Endodermal cell (in vitro differentiated cells): ENCODE data around the gene C1orf35. TPM values are rescaled to one million over a fixed set of nuclear protein-coding genes. Genes with fewer than 3 reads are reported as not detected.

Source experiments
- DNase-seq: peaks from one replicate; pipeline ENCODE4 v3.0.0-alpha.2; 2017
- H3K27ac ChIP-seq: 2 replicates; pipeline ENCODE4 v1.5.1; 2013; ENCODE audit warnings: mild to moderate bottlenecking, low read depth, low read length, moderate library complexity
- H3K27me3 ChIP-seq: 2 replicates; pipeline ENCODE4 v1.6.1; 2013; ENCODE audit warnings: mild to moderate bottlenecking, low read length, moderate library complexity; ENCODE audit not compliant: insufficient read depth, control insufficient read depth, poor library complexity, severe bottlenecking
- H3K36me3 ChIP-seq: 2 replicates; pipeline ENCODE4 v1.7.0; 2013; ENCODE audit warnings: mild to moderate bottlenecking, low read length, moderate library complexity; ENCODE audit not compliant: control insufficient read depth, insufficient read depth
- H3K4me1 ChIP-seq: one replicate; pipeline ENCODE4 v1.7.0; 2013; ENCODE audit warnings: low read length; ENCODE audit not compliant: control insufficient read depth, insufficient read depth
- H3K4me3 ChIP-seq: 2 replicates; pipeline ENCODE4 v1.5.1; 2013; ENCODE audit warnings: mild to moderate bottlenecking, low read length, moderate library complexity
- H3K9ac ChIP-seq: 2 replicates; pipeline ENCODE4 v1.6.1; 2013; ENCODE audit warnings: mild to moderate bottlenecking, low read length, moderate library complexity; ENCODE audit not compliant: poor library complexity, severe bottlenecking; ENCODE audit errors: extremely low read depth
- H3K9me3 ChIP-seq: 2 replicates; pipeline ENCODE4 v1.6.1; 2013; ENCODE audit warnings: mild to moderate bottlenecking, low read length, moderate library complexity; ENCODE audit not compliant: control insufficient read depth
- H3K27ac Mint-ChIP-seq: 2 replicates; pipeline ENCODE4 v1.8.0; 2020; ENCODE audit warnings: mixed read lengths
- H3K27me3 Mint-ChIP-seq: 2 replicates; pipeline ENCODE4 v1.8.0; 2021; ENCODE audit warnings: mild to moderate bottlenecking, mixed read lengths; ENCODE audit not compliant: insufficient read depth
- H3K36me3 Mint-ChIP-seq: 2 replicates; pipeline ENCODE4 v1.8.0; 2020; ENCODE audit warnings: low read depth, mixed read lengths
- H3K4me1 Mint-ChIP-seq: 2 replicates; pipeline ENCODE4 v1.8.0; 2020; ENCODE audit warnings: mixed read lengths
- H3K4me3 Mint-ChIP-seq: 2 replicates; pipeline ENCODE4 v1.8.0; 2020; ENCODE audit warnings: mild to moderate bottlenecking, moderate library complexity, mixed read lengths
- H3K9me3 Mint-ChIP-seq: 2 replicates; pipeline ENCODE4 v1.8.0; 2020; ENCODE audit warnings: mild to moderate bottlenecking, mixed read lengths
- CTCF ChIP-seq: fragments of 200-600 bp; sonication (generic); conservative IDR thresholded peaks from 2 replicates; pipeline ENCODE4 v1.5.0; 2021; ENCODE audit warnings: antibody characterized with exemption, mild to moderate bottlenecking
- WGBS, 2 experiments: methylation state at CpG; one replicate each; pipeline versions ENCODE4 v1.1.5 to v1.1.7; 2013; ENCODE audit warnings: missing lambda C conversion rate in 2 of 2, mixed read lengths in 1 of 2; ENCODE audit not compliant: insufficient coverage in 1 of 2, insufficient read length in 1 of 2; 5-methylcytosine and 5-hydroxymethylcytosine counted together
- total RNA-seq, 2 donors: library from RNA; stranded (reverse); fragmentation: NEBNext Ultra II Directional in 1 of 2; extraction: Animal tissue kit (Norgen Biotek cat#: 25700) in 1 of 2; gene quantifications; 2 replicates in 1 of 2; 3 replicates in 1 of 2; pipeline ENCODE4 v1.2.1, GENCODE V29; 2021

The C1orf35 gene
- total RNA-seq, 2 donors from 2014 or later: 31.6 to 34.0 TPM

- no peaks in the 10 kb centered on the region for H3K36me3 Mint-ChIP-seq
- DNase-seq: no peak
- H3K27me3 ChIP-seq: peaks cover 35% of the 10 kb centered on the region
- no peak overlapping the region for H3K27ac ChIP-seq
- no peak overlapping the region for H3K27ac Mint-ChIP-seq
- no peaks in the 10 kb centered on the region for H3K9me3 Mint-ChIP-seq
- no peak overlapping the region for H3K4me3 ChIP-seq
- TF ChIP-seq CTCF: no peak
- H3K4me3 Mint-ChIP-seq: no peak overlapping the region
- peaks cover 22% of the 10 kb centered on the region for H3K27me3 Mint-ChIP-seq
- H3K36me3 ChIP-seq: no peaks in the 10 kb centered on the region
- no peaks in the 10 kb centered on the region for H3K4me1 ChIP-seq
- H3K9me3 ChIP-seq: no peaks in the 10 kb centered on the region
- H3K4me1 Mint-ChIP-seq: peaks cover 18% of the 10 kb centered on the region
- 88 to 92% methylated on average over 5 to 15 of the region's 15 CpGs for WGBS, 2 experiments
- no peak overlapping the region for H3K9ac ChIP-seq
These were observed 38.2 kb downstream of the C1orf35 start for GRCh38 chr1:228064741-228065542.

- Histone ChIP-seq H3K9ac (no peak overlapping the region), H3K4me1 (no peaks in the 10 kb centered on the region), H3K27ac (no peak overlapping the region), H3K9me3 (no peaks in the 10 kb centered on the region), H3K4me3 (no peak overlapping the region), H3K36me3 (no peaks in the 10 kb centered on the region), H3K27me3 (peaks cover 35% of the 10 kb centered on the region)
- no peak overlapping the region for H3K27ac Mint-ChIP-seq
- H3K36me3 Mint-ChIP-seq: no peaks in the 10 kb centered on the region
- H3K27me3 Mint-ChIP-seq: peaks cover 27% of the 10 kb centered on the region
- no peak for TF ChIP-seq CTCF
- peaks cover 18% of the 10 kb centered on the region for H3K4me1 Mint-ChIP-seq
- no peaks in the 10 kb centered on the region for H3K9me3 Mint-ChIP-seq
- H3K4me3 Mint-ChIP-seq: no peak overlapping the region
- DNase-seq: peak; percentile 76
- whole genome bisulfite sequencing, 2 experiments: 69 to 83% methylated on average over 2 to 8 of the region's 8 CpGs
These were observed 38.8 kb downstream of the C1orf35 start for GRCh38 chr1:228064296-228064695.

GRCh38 chr1:228063251-228064191 lies 39.6 kb downstream of the C1orf35 start:
- WGBS, 2 experiments: 90 to 98% methylated on average over 7 to 15 of the region's 15 CpGs

More at GRCh38 chr1:228063251-228064191, 39.6 kb downstream of the C1orf35 start:
- H3K4me1 Mint-ChIP-seq: peaks cover 18% of the 10 kb centered on the region
- H3K4me3 ChIP-seq: no peak overlapping the region
- peaks cover 35% of the 10 kb centered on the region for H3K27me3 ChIP-seq
- DNase-seq: no peak
- no peaks in the 10 kb centered on the region for H3K4me1 ChIP-seq
- no peak for TF ChIP-seq CTCF
- no peaks in the 10 kb centered on the region for H3K9me3 ChIP-seq
- H3K27ac Mint-ChIP-seq: no peak overlapping the region
- H3K36me3 ChIP-seq: no peaks in the 10 kb centered on the region
- H3K36me3 Mint-ChIP-seq: no peaks in the 10 kb centered on the region
- H3K9me3 Mint-ChIP-seq: peaks cover under 1% of the 10 kb centered on the region
- H3K27ac ChIP-seq: no peak overlapping the region
- H3K4me3 Mint-ChIP-seq: no peak overlapping the region
- peaks cover 35% of the 10 kb centered on the region for H3K27me3 Mint-ChIP-seq
- no peak overlapping the region for H3K9ac ChIP-seq
